Common myeloid progenitor, CD34-positive (primary cell): ENCODE results near the gene KCNMA1.

Experiments used
- CTCF ChIA-PET: fragments of 350-600 bp; sonication (Branson Sonifier 250); formaldehyde crosslinking; loops from one replicate; lab custom pipeline; 2021; ENCODE audit warnings: antibody characterized with exemption; lab: Charles Lee
- POLR2A ChIA-PET: fragments of 350-600 bp; sonication (Branson Sonifier 250); formaldehyde crosslinking; loops from one replicate; lab custom pipeline; 2021; ENCODE audit warnings: antibody characterized with exemption; lab: Charles Lee
- DNase-seq, 3 donors: peaks; one replicate each; pipeline versions ENCODE4 v3.0.0 to v3.0.0-alpha.2; 2013
- H3K27ac ChIP-seq, 2 experiments: 1 replicate in 1 of 2; 2 replicates in 1 of 2; pipeline ENCODE4 v1.7.0; 2013; ENCODE audit warnings: inconsistent platforms in 2 of 2, low read length in 2 of 2, mild to moderate bottlenecking in 2 of 2, low read depth in 1 of 2, moderate library complexity in 1 of 2; ENCODE audit not compliant: severe bottlenecking in 2 of 2, insufficient read depth in 1 of 2, poor library complexity in 1 of 2
- H3K27me3 ChIP-seq, 5 experiments: replicated peaks in 2 of 5; 1 replicate in 3 of 5; 2 replicates in 2 of 5; pipeline versions ENCODE4 v1.6.1 to v1.7.0; 2013; ENCODE audit warnings: low read length in 4 of 5, mild to moderate bottlenecking in 2 of 5, moderate library complexity in 2 of 5, inconsistent platforms in 1 of 5; ENCODE audit not compliant: insufficient read depth in 5 of 5, control insufficient read depth in 4 of 5
- H3K36me3 ChIP-seq, 4 experiments: 1 replicate in 2 of 4; 2 replicates in 2 of 4; pipeline versions ENCODE4 v1.6.1 to v1.7.0; 2013; ENCODE audit warnings: low read length in 3 of 4, control low read depth in 1 of 4, mild to moderate bottlenecking in 1 of 4; ENCODE audit not compliant: control insufficient read depth in 4 of 4, insufficient read depth in 4 of 4
- H3K4me1 ChIP-seq, 4 experiments: 1 replicate in 3 of 4; 2 replicates in 1 of 4; pipeline versions ENCODE4 v1.6.1 to v1.7.1; 2013; ENCODE audit warnings: low read length in 3 of 4, mild to moderate bottlenecking in 3 of 4, control low read depth in 1 of 4, inconsistent platforms in 1 of 4, moderate library complexity in 1 of 4; ENCODE audit not compliant: control insufficient read depth in 4 of 4, insufficient read depth in 4 of 4; ENCODE audit errors: control extremely low read depth in 1 of 4
- H3K4me3 ChIP-seq, 7 experiments: 1 replicate in 4 of 7; 2 replicates in 3 of 7; pipeline versions ENCODE4 v1.5.1 to v1.7.0; 2013; ENCODE audit warnings: mild to moderate bottlenecking in 7 of 7, low read length in 6 of 7, moderate library complexity in 6 of 7, inconsistent platforms in 2 of 7, low read depth in 2 of 7, control low read depth in 1 of 7; ENCODE audit not compliant: insufficient read depth in 4 of 7, control insufficient read depth in 1 of 7; ENCODE audit errors: extremely low read depth in 1 of 7
- H3K9me3 ChIP-seq, 5 experiments: 1 replicate in 4 of 5; 2 replicates in 1 of 5; pipeline versions ENCODE4 v1.6.1 to v1.7.1; 2013; ENCODE audit warnings: low read length in 4 of 5, mild to moderate bottlenecking in 2 of 5, inconsistent platforms in 1 of 5, low read depth in 1 of 5, moderate library complexity in 1 of 5; ENCODE audit not compliant: control insufficient read depth in 4 of 5, insufficient read depth in 2 of 5; ENCODE audit errors: control extremely low read depth in 1 of 5
- WGBS: methylation state at CpG from one replicate; pipeline ENCODE4 v1.1.5; 2013; ENCODE audit not compliant: insufficient coverage; 5-methylcytosine and 5-hydroxymethylcytosine counted together

The KCNMA1 gene

GRCh38 chr10:77619964-77620703 lies 17.5 kb downstream of the KCNMA1 start:
- DNase-seq: no peak
- ChIA-PET CTCF (interaction anchor here (1.0 kb wide), 1 partner anchor 21 kb away, joined by 3 read pairs; no protein-coding TSS in a partner anchor), POLR2A (interaction anchor here (0.8 kb wide), 1 partner anchor 9 kb away, joined by 3 read pairs; no protein-coding TSS in a partner anchor)
- peaks cover 2 to 27% (median 5%) of the 10 kb centered on the region in 4 experiments for H3K4me1 ChIP-seq
- H3K36me3 ChIP-seq: no peaks in the 10 kb centered on the region
- H3K27me3 ChIP-seq: no peaks in the 10 kb centered on the region
- WGBS: 99% methylated on average over 9 of the region's 13 CpGs
- no peak overlapping the region for H3K4me3 ChIP-seq
- H3K9me3 ChIP-seq: no peaks in the 10 kb centered on the region
- H3K27ac ChIP-seq: no peak overlapping the region

GRCh38 chr10:77618117-77618516 lies 19.5 kb downstream of the KCNMA1 start:
- Histone ChIP-seq H3K27me3 (no peaks in the 10 kb centered on the region), H3K4me3 (no peak overlapping the region), H3K36me3 (no peaks in the 10 kb centered on the region), H3K27ac (no peak overlapping the region), H3K4me1 (peaks cover 2 to 35% (median 6%) of the 10 kb centered on the region in 4 experiments), H3K9me3 (no peaks in the 10 kb centered on the region)
- WGBS: 79% methylated on average over 2 of the region's 4 CpGs
- POLR2A ChIA-PET: no interaction called here
- no peak for DNase-seq
- CTCF ChIA-PET: no interaction called here

- Histone ChIP-seq H3K27ac (no peak overlapping the region), H3K36me3 (no peaks in the 10 kb centered on the region), H3K4me3 (no peak overlapping the region), H3K4me1 (peaks cover 0 to 28% (median 1%) of the 10 kb centered on the region in 4 experiments), H3K9me3 (no peaks in the 10 kb centered on the region), H3K27me3 (no peaks in the 10 kb centered on the region)
- 91% methylated on average over 5 of the region's 5 CpGs for WGBS
- ChIA-PET POLR2A (no interaction called here), CTCF (interaction anchor here (1.5 to 1.6 kb wide), 2 partner anchors 10 to 24 kb away, joined by 3 to 4 read pairs; no protein-coding TSS in a partner anchor)
- no peak for DNase-seq
Observed at GRCh38 chr10:77616766-77617165, 20.8 kb downstream of the KCNMA1 start.

GRCh38 chr10:77614778-77615625 lies 22.6 kb downstream of the KCNMA1 start:
- Histone ChIP-seq H3K36me3 (no peaks in the 10 kb centered on the region), H3K4me3 (no peak overlapping the region), H3K4me1 (peaks cover 0 to 17% (median 1%) of the 10 kb centered on the region in 4 experiments), H3K27ac (no peak overlapping the region), H3K9me3 (no peaks in the 10 kb centered on the region), H3K27me3 (no peaks in the 10 kb centered on the region)
- CTCF ChIA-PET: interaction anchor here (1.5 kb wide), 1 partner anchor 12 kb away, joined by 3 read pairs; no protein-coding TSS in a partner anchor
- WGBS: 100% methylated on average over 2 of the region's 6 CpGs
- DNase-seq: no peak
- POLR2A ChIA-PET: no interaction called here

GRCh38 chr10:77613476-77614130 lies 24.0 kb downstream of the KCNMA1 start:
- Histone ChIP-seq H3K4me3 (no peak overlapping the region), H3K27me3 (no peaks in the 10 kb centered on the region), H3K36me3 (no peaks in the 10 kb centered on the region), H3K27ac (no peak overlapping the region), H3K4me1 (peaks cover 0 to 17% (median 1%) of the 10 kb centered on the region in 4 experiments), H3K9me3 (no peaks in the 10 kb centered on the region)
- ChIA-PET POLR2A (no interaction called here), CTCF (interaction anchor here (0.6 to 1.5 kb wide), 2 partner anchors 30 to 237 kb away, joined by 3 to 8 read pairs; no protein-coding TSS in a partner anchor)
- peak; percentile 23 to 46 (median 38) for DNase-seq
- 58% methylated on average over 7 of the region's 9 CpGs for WGBS

- H3K4me3 ChIP-seq: no peak overlapping the region
- ChIA-PET CTCF (no interaction called here), POLR2A (no interaction called here)
- no peaks in the 10 kb centered on the region for H3K36me3 ChIP-seq
- 100% methylated on average over 2 of the region's 2 CpGs for WGBS
- H3K27me3 ChIP-seq: no peaks in the 10 kb centered on the region
- H3K27ac ChIP-seq: no peak overlapping the region
- H3K9me3 ChIP-seq: no peaks in the 10 kb centered on the region
- DNase-seq: no peak
- peaks cover 0 to 17% (median 1%) of the 10 kb centered on the region in 4 experiments for H3K4me1 ChIP-seq
Observed at GRCh38 chr10:77611670-77612069, 25.9 kb downstream of the KCNMA1 start.
